ENCODE measurements around the gene CDKN3.

DNA sequence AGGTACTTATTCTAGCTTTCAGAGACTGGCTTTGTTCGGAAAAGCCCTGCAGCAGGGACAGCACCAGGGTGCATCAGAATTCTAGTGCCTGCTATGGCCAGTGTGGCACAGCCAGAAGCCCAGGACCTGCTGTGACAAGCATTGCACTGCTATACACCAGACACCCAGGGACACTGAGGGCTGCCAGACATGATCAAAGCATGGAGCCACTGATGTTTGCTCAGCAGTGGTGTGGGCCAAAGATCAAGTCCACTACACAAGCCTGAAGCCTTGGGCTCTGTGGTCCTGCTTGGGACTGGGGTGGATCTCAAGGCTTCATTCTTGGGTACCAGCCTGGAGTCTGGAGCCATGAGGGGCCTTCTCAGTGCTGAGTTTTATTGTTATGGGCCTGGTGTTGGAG lies 36.1 kb upstream of the CDKN3 start:
- TF ChIP-seq, protein P1, sequence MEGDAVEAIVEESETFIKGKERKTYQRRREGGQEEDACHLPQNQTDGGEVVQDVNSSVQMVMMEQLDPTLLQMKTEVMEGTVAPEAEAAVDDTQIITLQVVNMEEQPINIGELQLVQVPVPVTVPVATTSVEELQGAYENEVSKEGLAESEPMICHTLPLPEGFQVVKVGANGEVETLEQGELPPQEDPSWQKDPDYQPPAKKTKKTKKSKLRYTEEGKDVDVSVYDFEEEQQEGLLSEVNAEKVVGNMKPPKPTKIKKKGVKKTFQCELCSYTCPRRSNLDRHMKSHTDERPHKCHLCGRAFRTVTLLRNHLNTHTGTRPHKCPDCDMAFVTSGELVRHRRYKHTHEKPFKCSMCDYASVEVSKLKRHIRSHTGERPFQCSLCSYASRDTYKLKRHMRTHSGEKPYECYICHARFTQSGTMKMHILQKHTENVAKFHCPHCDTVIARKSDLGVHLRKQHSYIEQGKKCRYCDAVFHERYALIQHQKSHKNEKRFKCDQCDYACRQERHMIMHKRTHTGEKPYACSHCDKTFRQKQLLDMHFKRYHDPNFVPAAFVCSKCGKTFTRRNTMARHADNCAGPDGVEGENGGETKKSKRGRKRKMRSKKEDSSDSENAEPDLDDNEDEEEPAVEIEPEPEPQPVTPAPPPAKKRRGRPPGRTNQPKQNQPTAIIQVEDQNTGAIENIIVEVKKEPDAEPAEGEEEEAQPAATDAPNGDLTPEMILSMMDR (IDR thresholded peaks at IDR 0.05), result no peak
- no peak for TF ChIP-seq POLR2A (IDR thresholded peaks at IDR 0.05)
- no peak for TF ChIP-seq EP300 (IDR thresholded peaks at IDR 0.05; ENCODE audit: low read depth)

Data from transverse colon (tissue), 3 donors.